ENCODE data around the gene P2RX5. TPM values are rescaled to one million over a fixed set of nuclear protein-coding genes. Genes with fewer than 3 reads are reported as not detected.
"Not testable (repeated sequence)": the region's sequence is repeated elsewhere in the genome, so short reads cannot be mapped to it uniquely, and the experiment has no call there.

P2RX5 gene
- total and polyA plus RNA-seq, 2 donors (not counting 1 experiment from before 2014, with no cell fraction given) = 0.79 to 0.99 TPM

- H3K4me1 ChIP-seq (ENCODE audit: control insufficient read depth, extremely low read depth, insufficient read depth, low read length) = peaks cover 7% of the 10 kb centered on the region
- H3K27ac ChIP-seq (ENCODE audit: insufficient read depth, low read length) = no peak overlapping the region
- no peak overlapping the region for H3K4me3 ChIP-seq (replicated peaks in 1 of 4; ENCODE audit: control extremely low read depth in 1 of 4, insufficient read depth in 1 of 4, low read depth in 3 of 4, low read length in 4 of 4)
- no peak overlapping the region for H3K9ac ChIP-seq (ENCODE audit: insufficient read depth, low read length)
- peaks cover 8% of the 10 kb centered on the region for H3K79me2 ChIP-seq (ENCODE audit: control insufficient read depth, insufficient read depth, low read length)
- H3K9me3 ChIP-seq (ENCODE audit: control insufficient read depth, insufficient read depth, low read depth, low read length) = no peaks in the 10 kb centered on the region
- peak overlapping the region; percentile 27 for H3K4me2 ChIP-seq (ENCODE audit: extremely low read depth, insufficient read depth, low read length)
- TF ChIP-seq EZH2 (IDR thresholded peaks at IDR 0.05; ENCODE audit: low read length, missing control alignments) (no peak), CTCF (conservative IDR thresholded peaks at IDR 0.05 in 1 of 2, IDR thresholded peaks at IDR 0.05 in 1 of 2; ENCODE audit: low read depth in 1 of 2, low read length in 2 of 2) (no peak)
- DNase-seq (ENCODE audit: low read depth in 2 of 2) = peak in 1 of 2 donors; percentile 67
- H3K36me3 ChIP-seq (ENCODE audit: control insufficient read depth, insufficient read depth, low read length) = no peaks in the 10 kb centered on the region
- no peaks in the 10 kb centered on the region for H4K20me1 ChIP-seq (ENCODE audit: control insufficient read depth, extremely low read depth, insufficient read depth, low read length)
- H2AFZ ChIP-seq (ENCODE audit: low read length) = peak overlapping the region; percentile 66
- no peaks in the 10 kb centered on the region for H3K27me3 ChIP-seq (ENCODE audit: control insufficient read depth, insufficient read depth, low read length)
Measured at GRCh38 chr17:3730881-3731429, 35.0 kb upstream of the P2RX5 start.

GRCh38 chr17:3729881-3730280 lies 33.9 kb upstream of the P2RX5 start:
- no peak overlapping the region for H3K9ac ChIP-seq (ENCODE audit: insufficient read depth, low read length)
- no peak overlapping the region for H3K27ac ChIP-seq (ENCODE audit: insufficient read depth, low read length)
- peaks cover 2% of the 10 kb centered on the region for H3K36me3 ChIP-seq (ENCODE audit: control insufficient read depth, insufficient read depth, low read length)
- H3K4me2 ChIP-seq (ENCODE audit: extremely low read depth, insufficient read depth, low read length) = no peak overlapping the region
- TF ChIP-seq EZH2 (IDR thresholded peaks at IDR 0.05; ENCODE audit: low read length, missing control alignments) = no peak
- no peak for TF ChIP-seq CTCF (conservative IDR thresholded peaks at IDR 0.05 in 1 of 2, IDR thresholded peaks at IDR 0.05 in 1 of 2; ENCODE audit: low read depth in 1 of 2, low read length in 2 of 2)
- H3K9me3 ChIP-seq (ENCODE audit: control insufficient read depth, insufficient read depth, low read depth, low read length) = no peaks in the 10 kb centered on the region
- H3K79me2 ChIP-seq (ENCODE audit: control insufficient read depth, insufficient read depth, low read length) = peaks cover 19% of the 10 kb centered on the region
- peaks cover 7% of the 10 kb centered on the region for H3K4me1 ChIP-seq (ENCODE audit: control insufficient read depth, extremely low read depth, insufficient read depth, low read length)
- H3K4me3 ChIP-seq (replicated peaks in 1 of 4; ENCODE audit: control extremely low read depth in 1 of 4, insufficient read depth in 1 of 4, low read depth in 3 of 4, low read length in 4 of 4) = no peak overlapping the region
- no peaks in the 10 kb centered on the region for H4K20me1 ChIP-seq (ENCODE audit: control insufficient read depth, extremely low read depth, insufficient read depth, low read length)
- no peak overlapping the region for H2AFZ ChIP-seq (ENCODE audit: low read length)
- no peaks in the 10 kb centered on the region for H3K27me3 ChIP-seq (ENCODE audit: control insufficient read depth, insufficient read depth, low read length)
- DNase-seq (ENCODE audit: low read depth in 2 of 2) = no peak

GRCh38 chr17:3728099-3728498 lies 32.1 kb upstream of the P2RX5 start:
- H3K9me3 ChIP-seq (ENCODE audit: control insufficient read depth, insufficient read depth, low read depth, low read length); H4K20me1 ChIP-seq (ENCODE audit: control insufficient read depth, extremely low read depth, insufficient read depth, low read length); H3K4me1 ChIP-seq (ENCODE audit: control insufficient read depth, extremely low read depth, insufficient read depth, low read length); H3K4me3 ChIP-seq (replicated peaks in 1 of 4; ENCODE audit: control extremely low read depth in 1 of 4, insufficient read depth in 1 of 4, low read depth in 3 of 4, low read length in 4 of 4); DNase-seq (ENCODE audit: low read depth in 2 of 2); H3K36me3 ChIP-seq (ENCODE audit: control insufficient read depth, insufficient read depth, low read length); H3K4me2 ChIP-seq (ENCODE audit: extremely low read depth, insufficient read depth, low read length); H3K27me3 ChIP-seq (ENCODE audit: control insufficient read depth, insufficient read depth, low read length); H3K27ac ChIP-seq (ENCODE audit: insufficient read depth, low read length); H2AFZ ChIP-seq (ENCODE audit: low read length); H3K9ac ChIP-seq (ENCODE audit: insufficient read depth, low read length): not testable (repeated sequence)
- H3K79me2 ChIP-seq (ENCODE audit: control insufficient read depth, insufficient read depth, low read length) = peaks cover 29% of the 10 kb centered on the region
